ENCODE measurements around the gene PRKAG2.

The PRKAG2 gene

DNA sequence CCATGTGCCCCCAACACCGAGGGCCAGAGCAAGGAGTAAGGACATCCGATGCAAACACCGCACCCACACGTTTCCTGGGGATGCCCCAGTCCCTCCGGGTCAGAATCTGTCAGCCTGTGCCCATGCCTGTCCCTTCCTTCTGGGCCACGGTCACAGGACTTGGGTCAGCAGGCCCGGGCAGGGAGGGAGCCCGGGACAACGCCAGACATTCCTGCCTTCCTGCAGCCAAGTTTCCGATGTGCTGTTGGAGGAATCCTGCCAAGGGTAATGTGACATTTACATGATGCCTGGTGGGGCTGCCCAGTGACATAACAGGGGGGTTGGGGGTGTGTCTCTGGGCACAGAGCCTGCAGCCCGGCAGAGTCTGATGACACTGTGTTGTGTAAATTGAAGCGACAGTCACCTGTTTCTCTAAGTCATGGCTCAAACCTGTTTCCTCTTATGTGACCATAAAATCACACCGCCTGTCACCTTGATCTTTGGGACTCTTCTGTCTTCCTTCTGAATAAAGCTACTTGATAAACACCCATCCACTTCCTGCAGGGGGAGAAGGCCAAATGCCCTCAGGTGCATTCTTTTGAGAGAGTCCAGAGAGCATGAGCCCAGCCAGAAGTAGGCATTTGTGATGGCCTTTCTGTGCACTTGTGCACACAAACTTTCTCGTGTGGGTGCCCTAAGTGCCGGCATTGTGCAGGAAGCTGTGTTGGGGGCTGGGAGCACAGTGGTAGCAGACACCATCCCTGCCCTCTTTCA is 181.9 kb downstream of the PRKAG2 start:
- no peak for DNase-seq (ENCODE audit: low read depth)

- DNase-seq (ENCODE audit: low read depth): no peak
Measured at GRCh38 chr7:151694441-151694827, 182.5 kb downstream of the PRKAG2 start.

DNA sequence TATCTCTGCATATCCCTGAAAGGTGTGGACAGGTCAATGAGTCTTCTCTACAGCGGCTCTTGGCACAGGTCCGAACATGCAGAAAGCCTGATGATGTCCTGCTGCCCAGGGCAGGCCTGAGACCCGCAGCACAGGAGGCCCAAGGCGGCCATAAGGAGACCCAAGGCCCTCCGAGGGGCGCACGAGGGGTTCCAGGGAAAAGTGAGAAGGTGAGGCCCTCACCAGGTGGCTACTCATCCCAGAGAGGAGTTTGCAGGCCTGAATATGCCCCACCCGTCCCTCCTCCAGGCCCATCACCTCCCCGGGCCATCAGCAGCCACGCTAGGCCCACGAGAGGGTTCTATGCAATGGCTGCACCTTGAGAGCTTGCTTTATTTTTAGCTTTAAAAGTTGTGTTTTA is 183.8 kb downstream of the PRKAG2 start:
- DNase-seq (ENCODE audit: low read depth): no peak

DNA sequence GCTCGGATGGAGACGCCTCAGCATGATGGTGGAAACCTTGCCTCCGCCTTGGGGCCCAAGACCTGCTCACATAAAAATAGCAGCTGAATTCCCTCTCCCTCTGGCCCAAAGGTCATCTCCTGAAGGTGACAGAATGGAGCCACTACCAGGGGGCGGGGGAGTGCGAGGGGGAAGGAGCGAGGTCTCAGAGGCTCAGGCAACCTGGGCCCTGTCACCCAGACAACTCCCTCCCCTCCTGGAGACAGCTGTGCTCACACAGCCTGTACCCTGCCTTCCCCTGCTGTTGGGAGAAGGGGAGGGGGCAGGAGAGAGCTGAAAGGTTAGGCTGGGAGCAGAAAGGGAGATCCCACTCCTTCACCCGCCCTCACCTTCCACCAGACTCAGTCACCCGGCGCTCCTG is 184.2 kb downstream of the PRKAG2 start:
- DNase-seq (ENCODE audit: low read depth): no peak

DNA sequence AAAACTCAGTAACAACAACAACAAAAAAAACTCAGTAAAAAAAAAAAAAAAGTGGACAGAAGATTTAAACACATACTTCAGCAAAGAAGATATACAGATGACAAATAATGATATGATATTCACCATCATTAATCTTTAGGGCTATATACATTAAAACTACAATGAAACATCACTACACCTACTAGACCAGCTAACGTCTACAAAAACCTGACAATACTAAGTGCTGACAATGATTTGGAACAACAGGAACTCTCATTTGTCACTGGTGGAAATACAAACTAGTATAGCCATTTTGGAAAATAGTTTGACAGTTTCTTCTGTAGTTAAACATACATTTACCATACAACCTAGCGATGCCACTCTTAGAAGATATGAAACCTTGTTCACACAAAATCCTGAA is 185.5 kb downstream of the PRKAG2 start:
- DNase-seq (ENCODE audit: low read depth): no peak

GRCh38 chr7:151690606-151691005 is 186.3 kb downstream of the PRKAG2 start:
- DNase-seq (ENCODE audit: low read depth): peak; percentile 84

DNA sequence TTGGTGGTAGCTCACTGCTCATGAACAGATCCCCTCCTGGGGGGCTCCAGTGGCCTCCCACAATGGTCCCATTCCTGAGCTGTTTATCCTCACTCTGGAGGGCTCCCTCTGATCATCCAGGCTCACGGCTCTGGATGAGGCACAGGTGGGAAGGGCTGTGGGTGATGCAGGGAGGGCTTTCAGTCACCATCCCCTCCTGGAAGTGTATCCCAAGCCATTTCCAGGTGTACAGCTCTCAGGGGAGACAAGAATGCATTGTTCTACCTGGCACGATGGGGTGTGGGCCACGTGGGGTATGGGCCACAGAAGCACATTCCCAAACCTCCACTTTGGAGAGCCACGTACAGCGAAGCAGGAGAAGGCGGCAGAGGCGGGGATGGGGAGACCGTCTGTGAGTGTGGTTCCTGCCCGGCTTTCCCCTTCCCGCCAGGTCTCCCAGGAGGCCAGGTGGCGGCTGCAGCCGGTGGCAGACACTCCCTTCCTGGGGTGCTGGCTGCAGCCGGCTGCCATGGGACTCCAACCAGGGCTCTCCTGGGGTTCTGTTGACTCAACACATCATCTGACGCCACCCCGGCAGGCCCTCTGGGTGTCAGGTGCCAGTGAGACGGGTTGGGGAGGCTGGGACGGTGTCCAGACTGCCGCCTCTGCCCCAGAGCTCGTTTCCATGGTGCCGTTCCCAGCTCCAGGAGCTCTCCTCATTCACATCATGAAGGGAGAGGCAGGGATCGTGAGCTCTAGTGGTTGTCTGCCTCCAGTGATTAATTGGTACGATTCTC is 187.5 kb downstream of the PRKAG2 start:
- DNase-seq (ENCODE audit: low read depth): no peak

DNA sequence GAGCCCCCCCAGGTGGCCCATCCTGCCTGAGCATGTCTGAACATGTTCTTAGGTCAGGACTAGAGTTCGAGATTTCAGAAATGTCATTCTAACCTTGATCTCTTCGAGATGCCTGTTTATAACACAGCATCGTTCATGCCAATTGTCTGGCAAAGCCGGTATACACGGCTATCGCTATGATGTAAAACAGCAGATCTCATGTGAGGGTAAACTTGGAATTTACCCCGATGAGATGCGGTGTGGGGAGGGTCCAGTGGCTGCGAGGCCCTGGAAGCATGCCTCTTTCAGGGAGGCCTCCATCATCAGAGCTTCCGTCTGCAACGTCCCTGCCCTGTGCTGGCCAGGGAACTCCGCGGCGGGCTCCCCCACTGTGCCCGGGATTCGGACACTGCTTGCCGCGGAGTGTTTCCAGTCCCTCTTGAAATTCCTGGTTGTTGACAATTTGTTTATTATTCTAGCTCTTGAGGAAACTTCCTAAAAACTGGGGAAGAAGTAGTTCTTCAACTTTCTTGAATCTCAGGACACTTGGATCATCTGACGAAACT is 188.6 kb downstream of the PRKAG2 start:
- DNase-seq (ENCODE audit: low read depth): no peak

DNA sequence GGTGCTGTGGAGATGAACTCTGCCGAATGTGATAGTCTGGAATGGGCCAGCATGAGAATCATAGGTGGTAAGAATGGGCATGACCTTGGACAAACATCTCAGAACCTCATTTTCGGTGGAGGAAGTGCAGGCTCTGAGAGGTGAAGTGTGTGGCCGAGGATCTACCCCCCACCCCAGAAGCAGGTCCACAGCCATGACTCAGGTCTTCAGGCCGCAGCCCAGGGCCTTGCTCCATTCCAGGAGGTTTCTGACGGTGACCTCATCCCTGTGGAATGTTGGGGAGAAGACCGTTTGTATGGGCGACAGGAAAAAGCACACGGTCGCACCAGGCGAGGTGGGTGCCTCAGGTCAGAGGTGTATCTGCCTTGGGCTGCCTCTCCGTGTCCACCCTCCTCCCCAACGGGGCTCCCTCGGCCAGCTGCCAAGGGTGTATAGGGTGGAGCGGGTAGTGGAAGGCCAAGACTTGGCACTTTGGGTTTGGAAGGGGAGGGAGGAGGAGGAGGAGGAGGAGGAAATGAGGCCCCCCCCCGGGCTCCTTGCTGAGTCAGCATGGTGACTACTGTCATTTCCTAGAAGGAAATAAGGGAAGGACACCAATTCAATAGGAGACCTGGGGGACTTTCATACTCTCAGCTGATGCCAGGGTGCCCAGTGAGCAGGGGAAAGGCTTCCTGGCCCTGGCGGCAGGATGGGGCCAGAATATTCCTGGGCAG is 189.2 kb downstream of the PRKAG2 start:
- DNase-seq (ENCODE audit: low read depth): peak; percentile 98

- no peak for DNase-seq (ENCODE audit: low read depth)
Measured at GRCh38 chr7:151686826-151687225, 190.1 kb downstream of the PRKAG2 start.

- DNase-seq (ENCODE audit: low read depth): no peak
Measured at GRCh38 chr7:151686016-151686766, 190.7 kb downstream of the PRKAG2 start.

DNA sequence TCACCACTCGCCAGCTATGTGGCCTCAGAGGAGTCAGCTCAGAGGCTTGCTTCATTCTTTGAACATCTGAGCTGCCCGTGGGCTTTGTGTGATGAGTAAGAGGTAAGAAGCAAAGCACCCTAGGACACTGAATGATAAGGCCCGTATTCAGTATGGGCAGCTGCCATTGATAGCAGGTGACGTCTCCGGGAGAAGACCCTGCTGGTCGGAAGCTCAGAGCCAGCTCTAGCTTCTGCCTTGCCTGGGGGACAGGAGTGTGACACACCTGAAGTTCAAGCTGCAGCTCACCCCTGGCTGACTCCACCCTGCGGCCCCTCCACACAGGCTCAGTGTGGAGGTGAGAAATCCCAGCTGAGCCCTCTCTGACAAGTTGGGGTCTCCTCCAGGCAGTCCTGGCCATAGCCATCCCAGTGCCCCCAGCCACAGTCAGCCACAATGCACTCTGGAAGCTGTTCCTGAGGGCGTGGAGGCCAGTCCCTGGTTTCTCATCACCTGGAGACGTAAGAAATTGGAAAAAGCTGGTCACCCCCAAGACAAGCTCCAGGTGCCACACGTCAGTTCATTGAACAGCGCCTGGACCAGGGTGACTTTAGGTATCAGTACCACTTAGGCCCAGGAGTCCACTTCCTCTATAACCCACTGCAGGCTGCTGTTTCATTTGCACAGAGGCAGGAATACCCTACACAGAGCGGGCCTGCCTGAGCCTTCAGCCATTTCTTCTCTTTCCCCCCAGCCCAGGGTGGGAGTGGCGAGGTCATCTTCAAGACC is 192.3 kb downstream of the PRKAG2 start:
- DNase-seq (ENCODE audit: low read depth): peak; percentile 77

DNA sequence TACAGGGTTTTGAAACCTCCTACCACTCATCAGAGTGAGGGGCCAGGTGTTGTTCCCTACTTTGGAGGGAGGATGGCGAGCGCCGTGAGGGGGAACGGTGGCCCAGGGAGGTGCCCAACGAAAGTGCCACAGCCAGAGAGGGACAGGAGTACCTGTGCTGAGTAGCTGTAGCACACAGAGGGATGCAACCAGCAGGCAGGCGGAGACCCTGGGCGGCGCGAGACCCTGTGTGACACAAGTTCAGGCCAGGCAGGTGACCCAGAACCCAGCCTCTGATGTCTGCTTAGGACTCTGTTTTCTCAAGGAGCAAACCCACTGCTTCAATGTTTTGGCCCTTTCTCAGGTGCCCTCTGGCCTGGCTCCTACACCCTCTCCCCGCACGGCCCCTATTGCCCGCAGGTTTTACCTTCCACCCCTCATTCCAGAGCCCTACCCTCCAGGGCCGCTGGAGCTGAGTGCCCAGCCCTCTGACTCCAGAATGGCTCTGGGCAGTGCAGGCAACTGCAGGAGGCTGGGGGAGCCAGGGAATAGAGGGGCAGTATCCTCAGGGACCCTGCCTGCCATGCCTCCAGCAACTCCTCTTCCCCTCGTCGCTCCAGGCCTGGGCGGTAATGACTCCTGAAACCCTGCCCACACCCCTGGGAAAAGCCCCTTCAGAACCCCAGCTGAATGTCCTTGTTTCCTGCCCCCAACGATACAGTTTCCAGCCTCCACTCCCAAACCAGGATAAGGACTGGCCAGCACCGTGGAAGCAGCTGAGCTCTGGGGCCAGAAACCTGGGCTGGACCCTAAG is 193.1 kb downstream of the PRKAG2 start:
- DNase-seq (ENCODE audit: low read depth): no peak

- DNase-seq (ENCODE audit: low read depth): no peak
Measured at GRCh38 chr7:151682831-151683614, 193.9 kb downstream of the PRKAG2 start.

DNA sequence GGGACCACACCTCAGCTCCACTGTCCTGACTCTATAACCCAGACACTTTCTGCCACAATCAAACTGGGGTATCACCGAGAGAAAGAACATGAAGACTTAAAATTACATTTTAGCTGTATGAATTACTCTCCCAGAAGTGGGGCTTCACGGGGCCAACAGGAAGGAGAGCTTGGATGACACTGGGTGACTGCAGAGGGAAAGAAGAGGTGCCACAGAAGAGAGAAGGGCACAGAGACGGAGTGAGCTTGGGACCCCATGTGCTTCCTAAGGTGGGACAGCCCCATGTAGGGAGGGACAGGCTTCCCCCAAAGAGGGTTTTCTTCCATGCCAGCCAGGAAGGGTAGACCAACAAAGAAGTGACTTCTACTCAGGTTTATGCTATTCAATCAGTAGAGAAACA is 195.2 kb downstream of the PRKAG2 start:
- DNase-seq (ENCODE audit: low read depth): no peak

DNA sequence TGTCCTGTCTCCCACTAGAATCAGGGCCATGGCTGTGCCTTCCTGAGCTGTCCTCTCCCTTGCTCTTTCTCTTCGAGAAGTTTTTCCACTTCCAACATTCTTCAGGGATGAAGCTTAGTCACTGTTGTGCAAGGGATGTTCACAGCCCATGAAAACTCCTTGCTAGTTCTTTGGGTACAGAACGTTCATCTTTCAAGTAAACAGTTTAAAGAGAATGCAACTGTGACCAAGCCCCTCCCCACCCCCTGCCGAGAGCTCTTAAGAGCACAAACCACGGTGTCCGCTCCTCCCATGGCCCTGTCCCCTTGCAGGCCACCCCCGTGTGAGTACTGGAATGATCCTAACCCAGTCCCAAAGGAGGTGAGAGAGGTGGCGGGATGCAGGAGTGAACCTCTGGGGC is 196.1 kb downstream of the PRKAG2 start:
- peak; percentile 94 for DNase-seq (ENCODE audit: low read depth)

DNA sequence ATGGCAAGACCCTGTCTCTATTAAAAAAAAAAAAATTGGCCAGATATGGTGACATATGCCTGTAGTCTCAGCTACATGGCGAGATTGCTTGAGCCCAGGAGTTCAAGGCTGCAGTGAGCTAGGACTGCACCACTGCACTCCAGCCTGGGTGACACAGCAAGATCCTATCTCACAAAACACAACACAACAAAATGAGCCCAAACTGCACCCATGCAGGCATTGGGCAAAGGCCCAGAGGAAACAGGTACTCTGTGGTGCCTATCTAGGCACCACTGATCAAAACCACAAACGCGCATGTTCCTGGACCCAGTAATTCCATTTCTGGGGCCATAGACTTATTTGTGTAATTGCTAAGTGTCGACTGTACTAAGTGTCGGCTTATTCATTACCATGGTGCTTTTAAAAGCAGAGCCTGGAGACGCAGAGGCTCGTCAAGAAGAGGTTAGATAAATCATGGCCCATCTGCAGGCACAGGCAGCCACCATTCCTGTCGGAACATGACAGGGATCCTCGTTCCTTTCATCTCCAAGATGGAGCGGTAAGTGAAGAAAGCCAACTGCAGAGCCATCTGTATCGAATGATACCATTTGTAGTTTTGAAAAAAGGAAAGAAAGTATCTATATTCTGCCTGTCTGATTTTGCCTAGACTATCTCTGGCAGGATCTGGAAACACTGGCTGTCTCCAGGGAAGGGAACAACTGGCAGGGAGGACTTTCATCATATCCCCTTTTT is 196.9 kb downstream of the PRKAG2 start:
- DNase-seq (ENCODE audit: low read depth): no peak

GRCh38 chr7:151679071-151679708 is 197.7 kb downstream of the PRKAG2 start:
- no peak for DNase-seq (ENCODE audit: low read depth)

Data from iris pigment epithelial cell (primary cell).